ENCODE results near the gene C3orf70. TPM values are rescaled to one million over a fixed set of nuclear protein-coding genes. Genes with fewer than 3 reads are reported as not detected.

Gene C3orf70
- total RNA-seq, 4 donors from 2014 or later = 7.8 to 13.8 (median 9.8) TPM

GRCh38 chr3:185195652-185196051 is 42.8 kb upstream of the C3orf70 start:
- Histone ChIP-seq H3K27me3 (no peaks in the 10 kb centered on the region), H3K9me3 (no peaks in the 10 kb centered on the region), H3K4me1 (no peaks in the 10 kb centered on the region), H3K27ac (no peak overlapping the region), H3K36me3 (peaks cover 0 to 26% (median 0%) of the 10 kb centered on the region in 3 donors), H3K4me3 (no peak overlapping the region)
- WGBS, 2 donors = 90 to 95% methylated on average over 4 of the region's 4 CpGs
- DNase-seq (ENCODE audit: low spot score in 2 of 2) = no peak
- TF ChIP-seq POLR2A (IDR thresholded peaks at IDR 0.05) = no peak
- TF ChIP-seq, protein P1, sequence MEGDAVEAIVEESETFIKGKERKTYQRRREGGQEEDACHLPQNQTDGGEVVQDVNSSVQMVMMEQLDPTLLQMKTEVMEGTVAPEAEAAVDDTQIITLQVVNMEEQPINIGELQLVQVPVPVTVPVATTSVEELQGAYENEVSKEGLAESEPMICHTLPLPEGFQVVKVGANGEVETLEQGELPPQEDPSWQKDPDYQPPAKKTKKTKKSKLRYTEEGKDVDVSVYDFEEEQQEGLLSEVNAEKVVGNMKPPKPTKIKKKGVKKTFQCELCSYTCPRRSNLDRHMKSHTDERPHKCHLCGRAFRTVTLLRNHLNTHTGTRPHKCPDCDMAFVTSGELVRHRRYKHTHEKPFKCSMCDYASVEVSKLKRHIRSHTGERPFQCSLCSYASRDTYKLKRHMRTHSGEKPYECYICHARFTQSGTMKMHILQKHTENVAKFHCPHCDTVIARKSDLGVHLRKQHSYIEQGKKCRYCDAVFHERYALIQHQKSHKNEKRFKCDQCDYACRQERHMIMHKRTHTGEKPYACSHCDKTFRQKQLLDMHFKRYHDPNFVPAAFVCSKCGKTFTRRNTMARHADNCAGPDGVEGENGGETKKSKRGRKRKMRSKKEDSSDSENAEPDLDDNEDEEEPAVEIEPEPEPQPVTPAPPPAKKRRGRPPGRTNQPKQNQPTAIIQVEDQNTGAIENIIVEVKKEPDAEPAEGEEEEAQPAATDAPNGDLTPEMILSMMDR (IDR thresholded peaks at IDR 0.05) = no peak
- TF ChIP-seq EP300 (IDR thresholded peaks at IDR 0.05) = no peak

DNA sequence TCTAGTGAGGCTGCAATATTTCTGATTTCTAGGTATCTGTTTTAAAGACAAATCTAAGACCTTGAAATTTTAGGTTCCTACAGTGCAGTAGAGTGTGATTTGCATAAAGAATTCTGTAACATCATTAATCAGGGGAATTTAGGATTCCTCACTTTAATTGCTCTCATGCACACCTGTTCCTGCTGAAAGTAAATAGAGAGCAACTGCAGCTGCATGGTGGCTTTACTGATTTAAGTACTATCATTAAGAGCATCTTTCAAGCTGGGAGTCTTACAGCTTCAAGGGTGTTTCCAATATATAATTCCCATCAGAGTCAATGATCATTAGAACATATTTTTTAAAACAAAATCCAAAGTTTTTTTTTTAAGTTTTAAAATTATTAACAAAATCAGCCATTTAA is 36.0 kb upstream of the C3orf70 start:
- DNase-seq (ENCODE audit: low spot score in 2 of 2) = no peak
- Histone ChIP-seq H3K27me3 (no peaks in the 10 kb centered on the region), H3K9me3 (no peaks in the 10 kb centered on the region), H3K36me3 (peaks cover 0 to 21% (median 0%) of the 10 kb centered on the region in 3 donors), H3K27ac (no peak overlapping the region), H3K4me1 (no peaks in the 10 kb centered on the region), H3K4me3 (no peak overlapping the region)
- TF ChIP-seq, protein P1 (IDR thresholded peaks at IDR 0.05) = no peak
- no peak for TF ChIP-seq POLR2A (IDR thresholded peaks at IDR 0.05)
- TF ChIP-seq EP300 (IDR thresholded peaks at IDR 0.05) = no peak

DNA sequence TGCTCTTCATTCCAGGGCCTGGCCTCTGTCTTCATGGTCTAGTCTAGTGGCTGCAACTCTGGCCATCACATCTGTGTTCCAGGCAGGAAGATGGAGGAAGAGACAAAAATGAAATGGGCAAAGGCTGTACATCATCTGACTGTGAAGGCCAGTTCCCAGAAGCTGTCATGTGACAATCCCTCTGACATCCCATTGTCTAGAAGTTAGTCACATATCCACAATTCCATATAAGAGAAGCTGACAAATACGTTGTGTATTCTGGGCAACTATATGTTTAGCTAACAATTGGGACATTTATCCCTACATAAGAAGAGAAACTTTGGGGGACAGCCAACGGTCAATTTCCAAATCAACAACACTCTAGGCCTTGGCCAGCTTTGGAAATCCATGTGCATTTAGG is 34.5 kb upstream of the C3orf70 start:
- Histone ChIP-seq H3K4me1 (no peaks in the 10 kb centered on the region), H3K4me3 (no peak overlapping the region), H3K9me3 (no peaks in the 10 kb centered on the region), H3K27me3 (no peaks in the 10 kb centered on the region), H3K27ac (no peak overlapping the region), H3K36me3 (peaks cover 0 to 11% (median 0%) of the 10 kb centered on the region in 3 donors)
- no peak for TF ChIP-seq EP300 (IDR thresholded peaks at IDR 0.05)
- no peak for DNase-seq (ENCODE audit: low spot score in 2 of 2)
- 61 to 70% methylated on average over 2 of the region's 2 CpGs for WGBS, 2 donors

DNA sequence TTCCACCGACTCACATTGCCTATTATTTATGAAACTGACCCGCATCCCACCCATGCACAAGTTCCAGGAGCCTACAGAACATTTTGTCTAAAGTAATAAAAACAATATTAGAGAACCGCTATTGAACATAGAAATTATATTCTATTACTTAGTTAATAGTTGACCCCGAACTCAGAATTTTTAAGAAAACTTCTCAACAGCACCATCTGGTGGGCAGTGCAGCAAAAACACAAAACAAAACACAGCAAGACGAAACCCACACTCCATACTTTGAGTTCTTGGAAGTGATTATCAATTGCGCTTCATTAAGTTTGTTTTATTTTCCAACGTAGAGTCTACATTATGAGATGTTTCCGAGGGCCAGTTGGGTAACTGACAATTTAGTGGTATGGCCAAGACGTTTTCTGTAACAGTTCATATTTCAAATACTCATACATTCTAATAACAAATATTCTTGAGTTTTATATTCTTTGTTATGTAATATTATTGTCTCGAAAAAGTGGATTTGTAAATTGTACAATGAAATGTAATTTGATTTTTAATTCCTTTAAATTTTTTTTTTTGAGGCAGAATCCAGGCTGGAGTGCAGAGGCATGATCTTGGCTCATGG is 24.0 kb upstream of the C3orf70 start:
- Histone ChIP-seq H3K36me3 (no peaks in the 10 kb centered on the region), H3K4me3 (no peak overlapping the region), H3K27me3 (no peaks in the 10 kb centered on the region), H3K4me1 (peaks cover 0 to 26% (median 8%) of the 10 kb centered on the region in 4 donors), H3K9me3 (no peaks in the 10 kb centered on the region), H3K27ac (peak overlapping the region in 1 of 4 donors; percentile 84)
- no peak for TF ChIP-seq POLR2A (IDR thresholded peaks at IDR 0.05)
- TF ChIP-seq, protein P1 (IDR thresholded peaks at IDR 0.05) = peak; percentile 51 to 73 (median 65)
- WGBS, 2 donors = 17 to 18% methylated on average over 10 of the region's 10 CpGs
- DNase-seq (ENCODE audit: low spot score in 2 of 2) = peak; percentile 21 to 25

- 27 to 28% methylated on average over 15 of the region's 15 CpGs for WGBS, 2 donors
Measured at GRCh38 chr3:185175370-185175987, 22.6 kb upstream of the C3orf70 start.

More at GRCh38 chr3:185175370-185175987, 22.6 kb upstream of the C3orf70 start:
- Histone ChIP-seq H3K4me1 (peaks cover 0 to 26% (median 8%) of the 10 kb centered on the region in 4 donors), H3K27me3 (no peaks in the 10 kb centered on the region), H3K36me3 (no peaks in the 10 kb centered on the region), H3K4me3 (peak overlapping the region in 1 of 4 donors; percentile 17), H3K9me3 (no peaks in the 10 kb centered on the region), H3K27ac (peak overlapping the region; percentile 46 to 84 (median 78))
- TF ChIP-seq EP300 (IDR thresholded peaks at IDR 0.05) = peak in 1 of 2 donors; percentile 85
- no peak for TF ChIP-seq POLR2A (IDR thresholded peaks at IDR 0.05)
- TF ChIP-seq, protein P1 (IDR thresholded peaks at IDR 0.05) = no peak
- DNase-seq (ENCODE audit: low spot score in 2 of 2) = peak; percentile 52 to 72

All from tibial nerve (tissue), 4 donors.